Ecto neural progenitor cell (in vitro differentiated cells): Measurements from ENCODE around the gene FAM217A.

Source experiments
- DNase-seq: peaks from one replicate; pipeline ENCODE4 v3.0.0-alpha.2; 2018; ENCODE audit warnings: low spot score

FAM217A gene

GRCh38 chr6:4084444-4085331 is 5.8 kb upstream of the FAM217A start:
- DNase-seq, result no peak

- DNase-seq, result no peak
These were observed 4.3 kb downstream of the FAM217A start for GRCh38 chr6:4074478-4075235.

GRCh38 chr6:4071330-4071729 is 7.6 kb downstream of the FAM217A start:
- no peak for DNase-seq

GRCh38 chr6:4069199-4069598 is 9.7 kb downstream of the FAM217A start:
- no peak for DNase-seq

GRCh38 chr6:4067673-4068072 is 11.3 kb downstream of the FAM217A start:
- no peak for DNase-seq

- no peak for DNase-seq
These were observed 12.7 kb downstream of the FAM217A start for GRCh38 chr6:4066029-4066755.

GRCh38 chr6:4059115-4059777 is 19.7 kb downstream of the FAM217A start:
- no peak for DNase-seq

GRCh38 chr6:4057036-4057435 is 21.9 kb downstream of the FAM217A start:
- DNase-seq, result no peak

- no peak for DNase-seq
These were observed 23.4 kb downstream of the FAM217A start for GRCh38 chr6:4055420-4056041.

GRCh38 chr6:4049246-4049645 is 29.7 kb downstream of the FAM217A start:
- no peak for DNase-seq

GRCh38 chr6:4041480-4041879 is 37.5 kb downstream of the FAM217A start:
- DNase-seq, result no peak

- no peak for DNase-seq
These were observed 39.6 kb downstream of the FAM217A start for GRCh38 chr6:4039348-4039747.

GRCh38 chr6:4036581-4036980 is 42.4 kb downstream of the FAM217A start:
- DNase-seq, result no peak

GRCh38 chr6:4032475-4032874 is 46.5 kb downstream of the FAM217A start:
- DNase-seq, result no peak

- DNase-seq, result no peak
These were observed 47.5 kb downstream of the FAM217A start for GRCh38 chr6:4031442-4031841.

- DNase-seq, result no peak
These were observed 48.3 kb downstream of the FAM217A start for GRCh38 chr6:4030669-4031068.

- no peak for DNase-seq
These were observed 49.2 kb downstream of the FAM217A start for GRCh38 chr6:4029687-4030086.

- DNase-seq, result no peak
These were observed 50.9 kb downstream of the FAM217A start for GRCh38 chr6:4028051-4028450.

- no peak for DNase-seq
These were observed 53.3 kb downstream of the FAM217A start for GRCh38 chr6:4025681-4026080.

- DNase-seq, result no peak
These were observed 55.7 kb downstream of the FAM217A start for GRCh38 chr6:4023240-4023639.

- DNase-seq, result no peak
These were observed 56.9 kb downstream of the FAM217A start for GRCh38 chr6:4021854-4022695.
